ENCODE measurements around the gene ODF2. TPM values are rescaled to one million over a fixed set of nuclear protein-coding genes. Genes with fewer than 3 reads are reported as not detected.

The ODF2 gene
- total and polyA plus RNA-seq, 3 experiments from 2014 or later = 31.4 to 65.0 (median 64.2) TPM

DNA sequence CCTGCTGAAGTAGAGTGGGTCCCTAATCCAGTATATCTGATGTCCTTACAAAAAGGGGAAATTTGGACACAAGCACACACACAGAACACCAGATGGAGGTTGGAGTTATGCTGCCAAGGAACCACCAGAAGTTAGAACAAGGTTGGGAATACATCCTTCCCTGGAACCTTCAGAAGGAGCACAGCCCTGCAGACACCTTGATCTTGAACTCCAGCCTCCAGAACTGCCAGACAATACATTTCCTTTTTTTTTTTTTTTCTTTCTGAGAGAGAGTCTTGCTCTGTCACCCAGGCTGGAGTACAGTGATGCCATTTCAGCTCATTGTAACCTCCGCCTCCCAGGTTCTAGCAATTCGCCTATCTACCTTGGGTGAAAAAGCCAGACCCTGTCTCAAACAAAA, 7.1 kb upstream of the ODF2 start:
- Histone ChIP-seq H3K36me3 (ENCODE audit: insufficient read depth, low read length) (no peaks in the 10 kb centered on the region), H3K27ac (ENCODE audit: low read depth, low read length) (no peak overlapping the region), H3K4me3 (ENCODE audit: low read length) (no peak overlapping the region), H3K9me3 (ENCODE audit: low read length) (no peaks in the 10 kb centered on the region), H3K27me3 (ENCODE audit: insufficient read depth, low read length, poor library complexity, severe bottlenecking) (no peaks in the 10 kb centered on the region), H3K4me1 (ENCODE audit: insufficient read depth, low read length) (no peaks in the 10 kb centered on the region)
- ChIA-PET POLR2A (no interaction called here), CTCF (no interaction called here)
- peaks cover 0 to 2% (median 0%) of the 10 kb centered on the region in 5 donors for H3K9me3 Mint-ChIP-seq
- peak overlapping the region in 1 of 8 donors; percentile 1 for H3K27ac Mint-ChIP-seq
- no peaks in the 10 kb centered on the region for H3K4me1 Mint-ChIP-seq
- H3K27me3 Mint-ChIP-seq = no peaks in the 10 kb centered on the region
- DNase-seq = no peak
- H3K36me3 Mint-ChIP-seq = no peaks in the 10 kb centered on the region
- H3K4me3 Mint-ChIP-seq = no peak overlapping the region

DNA sequence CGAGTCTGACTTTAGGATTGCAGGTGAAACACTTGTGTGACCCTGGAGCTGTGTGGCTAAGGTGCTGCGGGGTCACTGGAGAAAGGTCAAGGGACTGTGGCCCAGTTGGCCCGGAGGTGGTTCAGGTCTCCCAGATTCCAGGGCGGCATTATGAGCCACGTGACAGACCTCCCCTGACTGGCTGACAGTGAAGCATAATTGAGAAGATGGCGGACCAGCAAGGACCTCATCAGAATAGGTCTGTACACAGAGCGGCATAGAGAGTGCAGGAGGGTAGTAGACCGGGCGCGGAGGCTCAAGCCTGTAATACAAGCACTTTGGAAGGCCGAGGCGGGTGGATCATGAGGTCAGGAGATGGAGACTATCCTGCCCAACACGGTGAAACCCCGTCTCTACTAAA, 815 bp upstream of the ODF2 start:
- Mint-ChIP-seq H3K27ac (peak overlapping the region in 6 of 8 donors; percentile 33 to 98 (median 55)), H3K4me3 (peak overlapping the region; percentile 29 to 87 (median 66)), H3K27me3 (peaks cover 0 to 3% of the 10 kb centered on the region in 2 donors), H3K36me3 (peaks cover 0 to 8% (median 3%) of the 10 kb centered on the region in 3 donors), H3K4me1 (peaks cover 10 to 29% (median 11%) of the 10 kb centered on the region in 3 donors), H3K9me3 (no peaks in the 10 kb centered on the region)
- Histone ChIP-seq H3K4me1 (ENCODE audit: insufficient read depth, low read length) (peaks cover 8% of the 10 kb centered on the region), H3K27ac (ENCODE audit: low read depth, low read length) (no peak overlapping the region), H3K9me3 (ENCODE audit: low read length) (no peaks in the 10 kb centered on the region), H3K27me3 (ENCODE audit: insufficient read depth, low read length, poor library complexity, severe bottlenecking) (no peaks in the 10 kb centered on the region), H3K36me3 (ENCODE audit: insufficient read depth, low read length) (peaks cover 8% of the 10 kb centered on the region), H3K4me3 (ENCODE audit: low read length) (no peak overlapping the region)
- ChIA-PET POLR2A (no interaction called here), CTCF (interaction anchor here (1.7 kb wide), 1 partner anchor 16 kb away, joined by 6 read pairs; no protein-coding TSS in a partner anchor)
- DNase-seq = no peak

DNA sequence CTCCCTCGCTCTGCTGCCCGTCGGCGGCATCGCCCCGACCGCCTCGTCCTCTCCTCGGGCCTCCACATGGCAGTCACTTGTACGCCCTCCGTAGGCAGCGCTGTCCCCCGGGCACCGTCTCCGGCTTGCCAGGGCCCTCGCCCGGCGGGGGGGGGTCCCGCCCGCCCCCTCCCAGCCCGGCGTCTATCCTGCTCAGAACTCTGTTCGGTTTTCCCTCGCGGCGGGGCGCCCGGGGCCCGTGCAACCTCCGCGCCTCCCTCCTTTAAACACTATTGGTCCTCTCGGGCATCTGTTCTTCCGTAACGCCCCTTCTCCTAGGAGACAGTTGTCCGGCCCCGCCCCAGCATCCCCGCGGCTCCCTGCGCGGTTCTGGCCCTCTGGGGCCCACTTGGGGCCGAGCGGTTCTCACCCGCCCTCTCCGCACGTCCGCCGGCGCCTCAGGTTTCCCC, 831 bp downstream of the ODF2 start:
- Histone ChIP-seq H3K27me3 (ENCODE audit: insufficient read depth, low read length, poor library complexity, severe bottlenecking) (no peaks in the 10 kb centered on the region), H3K27ac (ENCODE audit: low read depth, low read length) (peak overlapping the region; percentile 85), H3K9me3 (ENCODE audit: low read length) (no peaks in the 10 kb centered on the region), H3K4me1 (ENCODE audit: insufficient read depth, low read length) (peaks cover 8% of the 10 kb centered on the region), H3K36me3 (ENCODE audit: insufficient read depth, low read length) (peaks cover 15% of the 10 kb centered on the region), H3K4me3 (ENCODE audit: low read length) (peak overlapping the region; percentile 87)
- peaks cover 0 to 25% (median 7%) of the 10 kb centered on the region in 3 donors for H3K36me3 Mint-ChIP-seq
- ChIA-PET POLR2A (no interaction called here), CTCF (no interaction called here)
- no peaks in the 10 kb centered on the region for H3K9me3 Mint-ChIP-seq
- DNase-seq = peak; percentile 55 to 76 (median 62)
- H3K27me3 Mint-ChIP-seq = peaks cover 0 to 3% of the 10 kb centered on the region in 2 donors
- peaks cover 10 to 29% (median 11%) of the 10 kb centered on the region in 3 donors for H3K4me1 Mint-ChIP-seq
- peak overlapping the region; percentile 84 to 98 (median 88) for H3K4me3 Mint-ChIP-seq
- H3K27ac Mint-ChIP-seq = peak overlapping the region; percentile 82 to 98 (median 92)

DNA sequence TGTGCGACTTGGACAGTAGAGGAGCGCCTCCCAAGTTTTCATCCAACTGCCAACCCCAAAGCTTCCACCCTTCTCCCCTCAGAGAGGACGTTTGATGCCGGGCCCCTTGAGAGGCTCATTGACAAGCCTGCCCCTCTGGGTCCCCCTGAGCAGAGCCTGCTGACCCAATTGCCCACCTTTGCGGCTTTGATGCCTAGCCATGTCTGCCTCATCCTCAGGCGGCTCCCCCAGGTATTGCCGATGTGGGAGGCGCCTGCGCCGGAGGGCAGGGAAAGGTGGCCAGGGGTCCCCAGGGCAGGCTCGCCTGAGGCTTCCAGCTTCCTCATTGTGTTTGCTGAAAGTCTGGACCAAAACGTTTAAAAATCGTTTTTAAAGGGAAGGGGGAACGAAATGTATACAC, 1.4 kb downstream of the ODF2 start:
- ChIA-PET POLR2A (no interaction called here), CTCF (interaction anchor here (2.1 kb wide), 1 partner anchor 19 kb away, joined by 8 read pairs; no protein-coding TSS in a partner anchor)
- Mint-ChIP-seq H3K4me3 (peak overlapping the region; percentile 84 to 98 (median 88)), H3K36me3 (peaks cover 0 to 31% (median 7%) of the 10 kb centered on the region in 3 donors), H3K9me3 (no peaks in the 10 kb centered on the region), H3K27me3 (peaks cover 0 to 3% of the 10 kb centered on the region in 2 donors), H3K4me1 (peaks cover 10 to 29% (median 11%) of the 10 kb centered on the region in 3 donors), H3K27ac (peak overlapping the region in 5 of 8 donors; percentile 6 to 98 (median 81))
- Histone ChIP-seq H3K36me3 (ENCODE audit: insufficient read depth, low read length) (peaks cover 15% of the 10 kb centered on the region), H3K4me1 (ENCODE audit: insufficient read depth, low read length) (peaks cover 8% of the 10 kb centered on the region), H3K4me3 (ENCODE audit: low read length) (peak overlapping the region; percentile 87), H3K27me3 (ENCODE audit: insufficient read depth, low read length, poor library complexity, severe bottlenecking) (no peaks in the 10 kb centered on the region), H3K9me3 (ENCODE audit: low read length) (no peaks in the 10 kb centered on the region), H3K27ac (ENCODE audit: low read depth, low read length) (no peak overlapping the region)
- no peak for DNase-seq

DNA sequence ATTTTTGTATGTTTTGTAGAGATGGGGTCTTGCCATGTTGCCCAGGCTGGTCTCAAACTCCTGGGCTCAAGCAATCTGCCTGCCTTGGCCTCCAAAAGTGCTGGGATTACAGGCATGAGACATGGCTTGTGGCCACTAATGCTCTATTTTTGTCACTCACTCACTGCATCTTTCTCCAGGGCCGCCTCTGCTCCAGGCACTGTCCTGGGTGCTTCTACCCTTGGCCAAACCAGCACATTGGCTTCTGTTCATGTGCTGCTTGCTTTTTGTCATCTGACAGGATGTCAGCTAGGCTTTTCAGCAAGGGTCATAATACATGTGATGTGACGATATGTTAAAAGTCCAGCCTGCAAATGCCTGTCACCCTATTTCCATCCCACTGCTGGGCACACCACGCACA, 3.2 kb downstream of the ODF2 start:
- CTCF ChIA-PET = interaction anchor here (1.2 to 2.1 kb wide), 2 partner anchors 21 to 97 kb away, joined by 3 to 8 read pairs; no protein-coding TSS in a partner anchor
- no peak for DNase-seq
- Mint-ChIP-seq H3K4me3 (peak overlapping the region in 4 of 7 donors; percentile 25 to 83 (median 54)), H3K27ac (peak overlapping the region in 4 of 8 donors; percentile 27 to 91 (median 42)), H3K4me1 (peaks cover 10 to 29% (median 11%) of the 10 kb centered on the region in 3 donors), H3K27me3 (peaks cover 0 to 3% of the 10 kb centered on the region in 2 donors), H3K9me3 (no peaks in the 10 kb centered on the region), H3K36me3 (peaks cover 0 to 43% (median 9%) of the 10 kb centered on the region in 3 donors)
- Histone ChIP-seq H3K4me3 (ENCODE audit: low read length) (no peak overlapping the region), H3K27ac (ENCODE audit: low read depth, low read length) (no peak overlapping the region), H3K27me3 (ENCODE audit: insufficient read depth, low read length, poor library complexity, severe bottlenecking) (no peaks in the 10 kb centered on the region), H3K4me1 (ENCODE audit: insufficient read depth, low read length) (peaks cover 8% of the 10 kb centered on the region), H3K9me3 (ENCODE audit: low read length) (no peaks in the 10 kb centered on the region), H3K36me3 (ENCODE audit: insufficient read depth, low read length) (peaks cover 15% of the 10 kb centered on the region)
- POLR2A ChIA-PET = no interaction called here

DNA sequence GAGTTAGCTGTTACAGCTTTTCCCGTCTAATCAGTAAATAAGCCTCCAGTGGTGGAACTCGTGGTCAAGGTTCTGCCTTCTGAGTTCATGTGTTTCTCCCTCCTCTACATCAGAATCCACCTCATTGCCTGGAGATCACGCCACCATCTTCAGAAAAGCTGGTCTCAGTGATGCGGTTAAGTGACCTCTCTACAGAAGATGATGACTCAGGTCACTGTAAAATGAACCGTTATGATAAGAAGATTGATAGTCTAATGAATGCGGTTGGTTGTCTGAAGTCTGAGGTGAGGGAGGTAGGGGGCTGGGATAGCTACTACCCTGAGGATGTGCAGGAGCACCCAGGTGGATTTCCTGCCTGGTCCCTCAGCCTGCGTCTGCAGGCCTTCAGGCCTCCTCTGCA, 13.3 kb downstream of the ODF2 start:
- H3K9me3 Mint-ChIP-seq = no peaks in the 10 kb centered on the region
- POLR2A ChIA-PET = no interaction called here
- peaks cover 7% of the 10 kb centered on the region for H3K4me1 ChIP-seq (ENCODE audit: insufficient read depth, low read length)
- H3K27me3 Mint-ChIP-seq = no peaks in the 10 kb centered on the region
- peaks cover 10 to 55% (median 13%) of the 10 kb centered on the region in 3 donors for H3K36me3 Mint-ChIP-seq
- H3K27me3 ChIP-seq (ENCODE audit: insufficient read depth, low read length, poor library complexity, severe bottlenecking) = no peaks in the 10 kb centered on the region
- H3K9me3 ChIP-seq (ENCODE audit: low read length) = no peaks in the 10 kb centered on the region
- no peak overlapping the region for H3K27ac ChIP-seq (ENCODE audit: low read depth, low read length)
- H3K36me3 ChIP-seq (ENCODE audit: insufficient read depth, low read length) = peaks cover 6% of the 10 kb centered on the region
- H3K4me3 ChIP-seq (ENCODE audit: low read length) = no peak overlapping the region
- CTCF ChIA-PET = interaction anchor here (1.1 kb wide), 1 partner anchor 31 kb away, joined by 3 read pairs; no protein-coding TSS in a partner anchor
- H3K4me1 Mint-ChIP-seq = peaks cover 3 to 4% (median 4%) of the 10 kb centered on the region in 3 donors
- H3K27ac Mint-ChIP-seq = no peak overlapping the region
- no peak overlapping the region for H3K4me3 Mint-ChIP-seq
- DNase-seq = no peak

DNA sequence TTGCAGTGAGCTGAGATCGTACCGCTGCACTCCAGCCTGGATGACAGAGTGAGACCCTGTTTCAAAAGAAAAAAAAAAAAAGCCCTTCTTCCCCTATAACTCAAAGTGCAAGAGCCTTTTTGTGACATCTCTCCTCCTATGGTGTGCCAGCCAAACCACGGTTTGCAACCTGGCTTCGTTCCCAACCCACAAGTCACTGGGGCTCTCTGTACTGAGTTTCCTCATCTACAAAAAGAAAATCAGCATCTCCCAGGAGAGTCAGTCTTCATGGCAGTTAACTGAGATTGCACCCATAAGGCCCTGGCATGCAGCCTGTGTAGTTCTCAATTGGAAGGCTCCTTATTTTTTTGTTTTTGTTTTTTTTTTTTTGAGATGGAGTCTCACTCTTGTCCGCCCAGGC, 14.8 kb downstream of the ODF2 start:
- H3K27me3 ChIP-seq (ENCODE audit: insufficient read depth, low read length, poor library complexity, severe bottlenecking) = no peaks in the 10 kb centered on the region

DNA sequence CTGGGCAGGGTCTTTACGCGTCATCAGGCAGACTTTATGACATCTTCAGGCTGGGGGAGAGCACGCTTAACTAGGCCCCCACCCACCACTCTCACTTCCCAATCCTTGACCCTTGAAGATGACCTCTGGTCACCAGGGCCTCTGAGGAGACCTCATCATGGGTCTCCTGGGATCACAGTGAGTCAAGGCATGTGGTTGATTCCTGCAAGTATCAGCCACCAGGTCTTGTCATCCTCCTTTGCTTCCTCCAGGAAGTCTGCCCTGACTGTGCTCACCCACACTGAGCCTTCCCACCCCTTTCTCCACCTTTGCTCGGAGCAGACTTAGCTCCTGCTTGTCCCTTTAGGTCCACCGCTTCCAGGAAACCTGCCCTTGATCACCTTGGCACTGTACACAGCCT, 17.3 kb downstream of the ODF2 start:
- CTCF ChIA-PET = no interaction called here
- POLR2A ChIA-PET = no interaction called here
- Histone ChIP-seq H3K27ac (ENCODE audit: low read depth, low read length) (no peak overlapping the region), H3K36me3 (ENCODE audit: insufficient read depth, low read length) (peaks cover 6% of the 10 kb centered on the region), H3K9me3 (ENCODE audit: low read length) (no peaks in the 10 kb centered on the region), H3K4me1 (ENCODE audit: insufficient read depth, low read length) (peaks cover 7% of the 10 kb centered on the region), H3K27me3 (ENCODE audit: insufficient read depth, low read length, poor library complexity, severe bottlenecking) (no peaks in the 10 kb centered on the region), H3K4me3 (ENCODE audit: low read length) (no peak overlapping the region)
- DNase-seq = no peak
- no peak overlapping the region for H3K4me3 Mint-ChIP-seq
- no peaks in the 10 kb centered on the region for H3K9me3 Mint-ChIP-seq
- H3K27me3 Mint-ChIP-seq = no peaks in the 10 kb centered on the region
- peaks cover 3 to 4% (median 4%) of the 10 kb centered on the region in 3 donors for H3K4me1 Mint-ChIP-seq
- peaks cover 18 to 61% (median 21%) of the 10 kb centered on the region in 3 donors for H3K36me3 Mint-ChIP-seq
- H3K27ac Mint-ChIP-seq = peak overlapping the region in 3 of 8 donors; percentile 23 to 72 (median 47)

More for the DNA sequence above, 14.8 kb downstream of the ODF2 start:
- Histone ChIP-seq H3K9me3 (ENCODE audit: low read length) (no peaks in the 10 kb centered on the region), H3K4me3 (ENCODE audit: low read length) (no peak overlapping the region), H3K36me3 (ENCODE audit: insufficient read depth, low read length) (peaks cover 6% of the 10 kb centered on the region), H3K4me1 (ENCODE audit: insufficient read depth, low read length) (peaks cover 7% of the 10 kb centered on the region), H3K27ac (ENCODE audit: low read depth, low read length) (no peak overlapping the region)
- peak in 2 of 5 donors; percentile 10 to 49 for DNase-seq
- no peak overlapping the region for H3K4me3 Mint-ChIP-seq
- H3K27me3 Mint-ChIP-seq = no peaks in the 10 kb centered on the region
- H3K27ac Mint-ChIP-seq = peak overlapping the region in 5 of 8 donors; percentile 30 to 92 (median 82)
- ChIA-PET CTCF (interaction anchor here (1.0 kb wide), 1 partner anchor 14 kb away, joined by 3 read pairs; no protein-coding TSS in a partner anchor), POLR2A (no interaction called here)
- no peaks in the 10 kb centered on the region for H3K9me3 Mint-ChIP-seq
- peaks cover 3 to 4% (median 4%) of the 10 kb centered on the region in 3 donors for H3K4me1 Mint-ChIP-seq
- peaks cover 14 to 61% (median 17%) of the 10 kb centered on the region in 3 donors for H3K36me3 Mint-ChIP-seq
